ELF-1 (cell line): ENCODE data around the gene MAST4.

Experiments
- DNase-seq: peaks from one replicate; pipeline ENCODE4 v3.0.0-alpha.2; 2016; ENCODE audit warnings: low read depth, low spot score

The MAST4 gene

GRCh38 chr5:67042176-67043003 lies 446.2 kb downstream of the MAST4 start:
- DNase-seq, result no peak

DNA sequence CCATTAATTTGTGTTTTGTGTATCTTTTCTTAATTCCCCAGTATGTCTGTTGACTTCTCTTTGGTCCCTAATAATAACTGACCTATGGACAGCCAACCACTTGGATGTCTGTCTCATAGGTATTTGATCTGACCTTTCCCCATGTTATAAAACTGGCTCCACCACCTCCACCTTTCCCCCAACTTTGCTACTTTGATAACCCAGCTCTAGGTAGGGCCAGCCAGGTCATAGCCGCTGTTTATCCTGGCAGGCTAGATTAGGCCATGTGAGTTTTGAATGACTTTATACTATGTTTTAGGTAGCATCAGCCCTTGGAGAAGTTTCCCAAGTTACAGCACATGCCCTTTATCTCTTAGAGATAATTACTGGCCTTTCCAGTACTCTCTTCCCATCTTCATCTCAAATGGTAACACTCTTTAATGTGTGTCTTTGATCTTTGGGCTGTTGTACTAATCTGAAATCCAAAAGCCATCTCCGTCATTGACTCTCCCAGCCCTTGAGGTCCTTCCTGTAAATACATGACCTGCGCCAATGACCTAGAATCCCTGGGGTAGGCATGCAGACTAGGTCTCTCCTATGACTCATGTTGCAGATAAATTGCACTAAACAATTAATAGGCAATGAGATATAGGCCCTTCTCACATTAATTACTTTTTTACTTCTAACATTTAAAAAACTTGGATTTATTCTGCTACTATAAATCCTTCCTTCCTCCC lies 447.8 kb downstream of the MAST4 start:
- no peak for DNase-seq

DNA sequence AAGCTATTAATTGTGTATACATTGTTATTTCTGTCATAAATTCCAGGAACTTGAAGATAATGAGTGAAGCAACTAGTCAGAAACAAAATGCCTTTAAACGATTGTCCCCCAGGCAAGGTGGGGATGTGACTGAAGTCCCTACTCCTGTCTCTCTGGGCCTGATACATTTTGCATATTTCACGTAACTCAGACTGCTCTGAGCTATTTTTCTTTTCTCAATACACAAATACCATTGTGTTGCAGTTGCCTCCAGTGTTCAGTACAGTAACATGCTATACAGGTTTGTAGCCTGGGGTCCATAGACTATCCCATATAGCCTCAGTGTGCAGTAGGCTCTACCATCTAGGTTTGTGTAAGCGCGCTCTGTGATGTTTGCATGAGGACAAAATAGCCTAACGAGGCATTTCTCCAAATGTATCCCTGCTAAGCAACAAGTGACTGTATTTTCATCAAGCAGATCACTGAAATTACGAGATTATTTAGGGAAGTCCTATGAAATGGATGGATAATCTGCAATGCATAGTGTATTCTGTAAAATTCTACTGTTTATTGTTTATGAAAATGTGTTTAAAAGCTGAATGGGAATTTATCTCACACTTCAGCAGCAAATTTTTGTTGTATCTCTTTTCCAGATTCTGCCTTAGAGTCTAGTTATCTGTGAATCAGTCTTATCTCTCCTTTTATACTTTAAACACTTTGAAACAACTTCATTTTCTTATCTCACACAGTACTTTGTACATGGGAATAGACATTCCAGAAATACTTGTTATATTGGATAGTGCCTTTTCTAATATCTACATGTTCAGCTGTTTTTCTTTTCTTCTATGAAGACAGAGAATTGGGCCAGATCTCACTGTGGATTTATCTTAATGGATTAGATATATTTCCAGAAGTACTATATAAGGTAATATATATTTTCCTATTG lies 449.9 kb downstream of the MAST4 start:
- no peak for DNase-seq

GRCh38 chr5:67047160-67047559 lies 451.0 kb downstream of the MAST4 start:
- DNase-seq, result no peak

- no peak for DNase-seq
Observed at GRCh38 chr5:67047616-67048015, 451.4 kb downstream of the MAST4 start.

DNA sequence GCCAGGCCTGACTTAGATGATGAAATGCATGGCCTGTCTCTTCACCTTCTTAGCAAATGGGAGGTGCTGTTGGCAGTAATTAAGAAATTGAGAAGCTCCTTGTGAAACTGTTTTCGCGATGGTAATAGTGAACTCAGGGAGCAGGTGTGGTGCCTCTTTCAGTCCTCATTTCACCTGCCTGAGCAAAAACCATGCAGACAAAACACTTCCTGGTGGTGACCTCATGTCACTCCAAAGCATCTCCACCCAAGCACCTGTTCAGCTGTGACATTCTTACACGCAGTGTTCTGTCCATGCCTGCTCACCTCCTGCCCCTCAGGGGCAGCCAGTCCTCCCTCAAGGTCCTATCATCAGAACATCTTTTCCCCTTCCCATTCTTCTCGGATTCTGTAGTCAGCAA lies 453.9 kb downstream of the MAST4 start:
- DNase-seq, result no peak

GRCh38 chr5:67050635-67051034 lies 454.4 kb downstream of the MAST4 start:
- DNase-seq, result no peak

DNA sequence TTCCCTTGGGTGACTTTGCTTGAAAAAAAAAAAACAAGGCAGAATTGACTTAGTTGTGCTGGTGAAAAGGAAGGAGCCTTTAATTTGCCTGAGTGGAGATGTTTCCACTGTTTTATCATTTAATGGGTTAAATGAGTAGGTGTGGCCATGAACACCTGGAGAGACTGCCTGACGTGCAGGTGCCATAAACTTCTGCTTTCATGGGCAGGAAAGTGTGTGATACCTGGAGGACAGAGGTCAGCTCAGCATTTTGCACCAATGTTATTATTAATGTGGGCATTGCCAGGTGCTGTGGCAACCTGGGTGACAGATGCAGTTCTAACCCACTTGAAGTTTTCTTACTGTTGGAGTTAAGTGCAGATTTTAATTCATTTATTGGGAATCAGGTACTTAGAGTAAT lies 455.0 kb downstream of the MAST4 start:
- DNase-seq, result no peak

GRCh38 chr5:67052034-67052433 lies 455.8 kb downstream of the MAST4 start:
- no peak for DNase-seq

DNA sequence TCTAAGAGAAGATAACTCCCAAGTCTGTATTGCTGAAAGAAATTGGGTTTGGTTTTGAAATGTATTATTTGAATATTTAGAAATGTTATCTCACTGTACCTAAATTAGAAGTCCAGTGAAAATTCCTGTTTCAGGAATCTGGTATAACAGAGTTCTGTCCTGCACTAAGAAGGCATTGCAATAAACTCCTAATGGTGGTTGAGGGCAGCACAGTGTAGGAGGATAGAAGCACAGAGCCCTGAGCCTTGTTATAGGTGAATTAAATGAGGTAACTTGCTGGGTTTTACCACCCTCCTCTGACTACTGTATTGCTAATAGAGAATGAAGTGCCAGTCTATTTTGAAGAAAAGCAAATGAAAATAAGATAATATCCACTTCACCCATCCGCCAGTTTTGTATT lies 457.0 kb downstream of the MAST4 start:
- no peak for DNase-seq

DNA sequence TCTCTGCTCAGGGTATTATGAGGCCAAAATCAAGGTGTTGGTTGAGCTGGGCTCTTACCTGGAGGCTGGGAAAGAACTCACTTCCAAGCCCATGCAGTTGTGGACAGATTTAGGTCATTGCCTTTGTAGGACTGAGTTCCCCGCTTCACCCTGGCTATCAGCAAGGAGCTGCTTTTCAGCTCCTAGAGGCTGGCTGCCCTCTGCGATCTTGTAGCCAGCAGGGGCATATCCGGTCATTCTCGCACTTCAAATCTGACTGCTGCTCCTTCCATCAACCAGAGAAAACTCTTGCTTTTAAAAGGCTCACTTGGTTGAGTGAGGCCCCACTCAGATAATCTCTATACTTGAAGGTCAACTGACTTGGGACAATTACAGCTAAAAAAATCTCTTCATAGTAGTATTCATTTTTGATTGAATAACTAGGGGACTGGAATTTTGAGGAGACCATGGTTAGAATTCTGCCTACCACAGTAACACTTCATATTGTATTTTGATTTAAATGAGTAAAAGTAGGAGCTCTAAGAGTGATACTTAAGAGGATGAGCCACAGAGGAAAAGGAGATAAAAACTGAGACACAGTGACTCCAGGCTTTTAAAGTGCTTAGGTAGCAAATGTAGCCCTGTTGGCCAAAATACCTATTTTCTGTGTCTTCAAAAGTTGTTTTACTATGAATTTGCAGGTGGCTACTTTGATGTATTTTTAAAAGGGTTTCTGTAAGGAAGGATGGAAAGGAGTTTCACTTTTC lies 463.0 kb downstream of the MAST4 start:
- DNase-seq, result peak; percentile 53

GRCh38 chr5:67059744-67060490 lies 463.7 kb downstream of the MAST4 start:
- no peak for DNase-seq

GRCh38 chr5:67061511-67061910 lies 465.3 kb downstream of the MAST4 start:
- DNase-seq, result no peak

- DNase-seq, result no peak
Observed at GRCh38 chr5:67063055-67063454, 466.9 kb downstream of the MAST4 start.

GRCh38 chr5:67063791-67064190 lies 467.6 kb downstream of the MAST4 start:
- no peak for DNase-seq

DNA sequence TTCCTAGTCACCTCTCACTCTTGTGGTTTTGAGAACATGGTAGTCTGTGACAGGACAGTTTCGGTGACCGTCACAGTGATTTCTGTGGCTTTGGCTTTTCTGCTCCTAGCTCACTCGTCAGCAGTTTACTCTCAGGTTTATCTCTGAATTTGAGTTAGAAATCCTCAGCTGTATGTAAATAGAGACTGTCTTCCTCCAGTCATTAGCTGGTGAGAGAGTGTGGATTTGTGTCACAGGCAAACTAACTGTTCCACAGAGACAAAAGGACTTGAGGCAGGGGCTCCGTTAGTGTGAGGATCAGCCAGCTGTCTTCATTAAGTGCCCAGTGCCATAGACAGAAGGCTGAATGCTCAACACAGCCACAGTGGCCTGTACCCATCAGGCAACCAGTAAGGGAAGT lies 469.0 kb downstream of the MAST4 start:
- no peak for DNase-seq

- no peak for DNase-seq
Observed at GRCh38 chr5:67065696-67066095, 469.5 kb downstream of the MAST4 start.

GRCh38 chr5:67066815-67067214 lies 470.6 kb downstream of the MAST4 start:
- DNase-seq, result no peak

DNA sequence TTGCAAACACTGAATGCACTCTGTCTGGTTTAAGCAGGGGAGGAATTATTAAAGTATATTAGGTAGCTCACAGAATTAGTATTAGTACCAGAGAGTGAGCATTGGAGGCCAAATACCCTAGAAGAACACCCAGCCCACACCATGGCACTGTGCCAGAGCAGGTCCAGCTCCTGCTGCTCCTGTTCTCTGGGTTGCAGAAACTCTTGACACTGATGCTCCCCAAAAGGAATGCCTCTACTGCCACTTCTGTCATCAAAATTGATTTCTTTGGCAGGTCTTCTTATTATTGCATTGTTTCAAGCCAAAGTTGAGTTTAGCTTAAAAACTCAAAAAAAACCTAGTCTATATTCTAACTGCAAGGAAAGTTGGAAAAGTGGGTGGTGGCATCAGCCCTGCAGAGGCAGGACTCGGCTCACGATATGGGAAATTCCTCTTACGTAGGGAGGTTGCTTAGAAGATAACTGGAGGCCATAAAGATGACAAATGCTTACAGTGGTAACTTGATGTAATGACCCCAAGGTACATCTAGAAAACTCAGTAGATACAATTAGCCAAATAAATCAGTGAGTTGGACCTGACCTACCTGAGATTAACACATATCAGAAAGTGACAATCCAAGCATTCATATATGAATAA lies 477.0 kb downstream of the MAST4 start:
- no peak for DNase-seq

- no peak for DNase-seq
Observed at GRCh38 chr5:67077296-67077695, 481.1 kb downstream of the MAST4 start.
